ENCODE data around the gene LGALS12.

- TF ChIP-seq POLR2A (IDR thresholded peaks at IDR 0.05; ENCODE audit: low read length): no peak
- no peak for TF ChIP-seq GATA1 (IDR thresholded peaks at IDR 0.05; ENCODE audit: low read depth, low read length)
Observed at GRCh38 chr11:63502252-63502820, 3.5 kb upstream of the LGALS12 start.

Measured in erythroblast (primary cell).